Measurements from ENCODE around the gene ADGRG1. TPM values are rescaled to one million over a fixed set of nuclear protein-coding genes. Genes with fewer than 3 reads are reported as not detected.
A peak's percentile ranks its signal among the peaks of the same experiment; 100 is the strongest.

Gene ADGRG1
- total RNA-seq, 1 experiment from 2014 or later = 131 TPM

GRCh38 chr16:57626420-57627170 lies 1.8 kb upstream of the ADGRG1 start:
- peaks cover 77% of the 10 kb centered on the region for H3K79me2 ChIP-seq (ENCODE audit: low read depth)
- 0 out of 2 replicates have a peak overlapping the region, but pooled peaks have one; percentile 75 for H3K27ac ChIP-seq
- POLR2A ChIA-PET (ENCODE audit: unreplicated experiment) = interaction anchor here (0.5 to 1.0 kb wide), 2 partner anchors 17 to 112 kb away, joined by 12 to 13 read pairs; no protein-coding TSS in a partner anchor
- peaks cover 7% of the 10 kb centered on the region for H4K20me1 ChIP-seq (ENCODE audit: insufficient read depth)
- H3F3A ChIP-seq (ENCODE audit: insufficient read depth, low read depth) = peaks cover 55% of the 10 kb centered on the region
- CTCF ChIA-PET = interaction anchor here (0.6 to 2.1 kb wide), 4 partner anchors 17 to 568 kb away, joined by 5 to 11 read pairs (median 6); no protein-coding TSS in a partner anchor
- H3K36me3 ChIP-seq (ENCODE audit: low read depth) = no peaks in the 10 kb centered on the region
- H3K4me1 ChIP-seq (replicated peaks; ENCODE audit: insufficient read depth) = peaks cover 97% of the 10 kb centered on the region
- no peak overlapping the region for H3K4me3 ChIP-seq
- H2AFZ ChIP-seq = no peak overlapping the region
- no TSS peak for BruUV-seq (replicated peaks)
- intact Hi-C loops (cut with micrococcal nuclease; ENCODE audit: unreplicated experiment) = no loop called here
- H3K9me2 ChIP-seq (ENCODE audit: insufficient read depth) = no peaks in the 10 kb centered on the region
- DNase-seq = no peak
- no peaks in the 10 kb centered on the region for H3K9me3 ChIP-seq (ENCODE audit: insufficient read depth, low read depth)
- H3K4me2 ChIP-seq = peak overlapping the region; percentile 81; the same call in 1 of the 2 replicates
- no peak for TF ChIP-seq EZH2 (IDR thresholded peaks at IDR 0.05; ENCODE audit: low read depth)
- no peak for TF ChIP-seq CTCF (conservative IDR thresholded peaks at IDR 0.05)
- no peaks in the 10 kb centered on the region for H3K27me3 ChIP-seq (ENCODE audit: insufficient read depth, low read depth)

GRCh38 chr16:57627184-57627871 lies 1.1 kb upstream of the ADGRG1 start:
- CTCF ChIA-PET = interaction anchor here (0.6 to 2.1 kb wide), 4 partner anchors 16 to 296 kb away, joined by 4 to 11 read pairs (median 6); no protein-coding TSS in a partner anchor
- no peak for TF ChIP-seq EZH2 (IDR thresholded peaks at IDR 0.05; ENCODE audit: low read depth)
- no peak; the same call in 1 of the 2 replicates for TF ChIP-seq CTCF (conservative IDR thresholded peaks at IDR 0.05)
- Histone ChIP-seq H2AFZ (no peak overlapping the region), H3K4me1 (replicated peaks; ENCODE audit: insufficient read depth) (peaks cover 97% of the 10 kb centered on the region), H3K27me3 (ENCODE audit: insufficient read depth, low read depth) (no peaks in the 10 kb centered on the region), H3K79me2 (ENCODE audit: low read depth) (peaks cover 77% of the 10 kb centered on the region), H3K36me3 (ENCODE audit: low read depth) (no peaks in the 10 kb centered on the region), H3K4me3 (no peak overlapping the region), H3F3A (ENCODE audit: insufficient read depth, low read depth) (peaks cover 47% of the 10 kb centered on the region), H3K9me2 (ENCODE audit: insufficient read depth) (no peaks in the 10 kb centered on the region), H3K27ac (peak overlapping the region; percentile 75), H4K20me1 (ENCODE audit: insufficient read depth) (peaks cover 8% of the 10 kb centered on the region), H3K4me2 (peak overlapping the region; percentile 81), H3K9me3 (ENCODE audit: insufficient read depth, low read depth) (no peaks in the 10 kb centered on the region)
- intact Hi-C loops (cut with micrococcal nuclease; ENCODE audit: unreplicated experiment) = no loop called here
- POLR2A ChIA-PET (ENCODE audit: unreplicated experiment) = interaction anchor here (1.0 kb wide), 1 partner anchor 16 kb away, joined by 13 read pairs; no protein-coding TSS in a partner anchor
- DNase-seq = peak; percentile 70 to 88
- BruUV-seq (replicated peaks) = no TSS peak

- no peaks in the 10 kb centered on the region for H3K36me3 ChIP-seq (ENCODE audit: low read depth)
- peaks cover 97% of the 10 kb centered on the region for H3K4me1 ChIP-seq (replicated peaks; ENCODE audit: insufficient read depth)
- H3K4me2 ChIP-seq = peak overlapping the region; percentile 81
- H3K9me3 ChIP-seq (ENCODE audit: insufficient read depth, low read depth) = no peaks in the 10 kb centered on the region
- peak overlapping the region; percentile 44; the same call in 1 of the 2 replicates for H3K4me3 ChIP-seq
- DNase-seq = no peak
- H3K9me2 ChIP-seq (ENCODE audit: insufficient read depth) = no peaks in the 10 kb centered on the region
- peak overlapping the region; percentile 48 for H3K27ac ChIP-seq
- peaks cover 85% of the 10 kb centered on the region for H3K79me2 ChIP-seq (ENCODE audit: low read depth)
- H3F3A ChIP-seq (ENCODE audit: insufficient read depth, low read depth) = peaks cover 44% of the 10 kb centered on the region
- POLR2A ChIA-PET (ENCODE audit: unreplicated experiment) = interaction anchor here (0.6 to 1.0 kb wide), 3 partner anchors 9 to 72 kb away, joined by 4 to 17 read pairs (median 7); no protein-coding TSS in a partner anchor
- no TSS peak for BruUV-seq (replicated peaks)
- intact Hi-C loops (cut with micrococcal nuclease; ENCODE audit: unreplicated experiment) = loop anchor here (1.0 kb wide), 1 partner anchor 14 kb away; no protein-coding TSS in a partner anchor
- H2AFZ ChIP-seq = no peak overlapping the region
- peaks cover 23% of the 10 kb centered on the region for H4K20me1 ChIP-seq (ENCODE audit: insufficient read depth)
- no peaks in the 10 kb centered on the region for H3K27me3 ChIP-seq (ENCODE audit: insufficient read depth, low read depth)
- CTCF ChIA-PET = interaction anchor here (1.7 to 2.1 kb wide), 2 partner anchors 28 to 38 kb away, joined by 4 to 6 read pairs; no protein-coding TSS in a partner anchor
- TF ChIP-seq EZH2 (IDR thresholded peaks at IDR 0.05; ENCODE audit: low read depth) (no peak), CTCF (conservative IDR thresholded peaks at IDR 0.05) (no peak)
Observed at GRCh38 chr16:57628783-57629293, 408 bp downstream of the ADGRG1 start.
